Activated CD4-positive, alpha-beta T cell treated with anti-CD3 and anti-CD28 coated beads, Interleukin-2, amount 50 U/mL, for 4 hours (primary cell): ENCODE data around the gene CELF4.

Experiments used
- DNase-seq, 2 experiments: peaks; one replicate each; pipeline ENCODE4 v3.0.0-alpha.2; 2020

Gene CELF4

GRCh38 chr18:37545461-37546271 lies 19.9 kb downstream of the CELF4 start:
- DNase-seq: no peak

- no peak for DNase-seq
Measured at GRCh38 chr18:37544713-37545112, 20.9 kb downstream of the CELF4 start.

- no peak for DNase-seq
Measured at GRCh38 chr18:37544217-37544616, 21.4 kb downstream of the CELF4 start.

GRCh38 chr18:37543321-37543720 lies 22.3 kb downstream of the CELF4 start:
- no peak for DNase-seq

GRCh38 chr18:37541517-37541916 lies 24.1 kb downstream of the CELF4 start:
- no peak for DNase-seq

GRCh38 chr18:37540424-37541138 lies 25.0 kb downstream of the CELF4 start:
- DNase-seq: no peak

GRCh38 chr18:37539236-37539635 lies 26.4 kb downstream of the CELF4 start:
- DNase-seq: no peak

- no peak for DNase-seq
Measured at GRCh38 chr18:37538526-37539205, 26.9 kb downstream of the CELF4 start.

- no peak for DNase-seq
Measured at GRCh38 chr18:37537868-37538525, 27.6 kb downstream of the CELF4 start.

- no peak for DNase-seq
Measured at GRCh38 chr18:37536656-37537055, 28.9 kb downstream of the CELF4 start.

- no peak for DNase-seq
Measured at GRCh38 chr18:37535968-37536367, 29.6 kb downstream of the CELF4 start.

- DNase-seq: no peak
Measured at GRCh38 chr18:37534627-37535026, 31.0 kb downstream of the CELF4 start.

- no peak for DNase-seq
Measured at GRCh38 chr18:37533647-37534584, 31.7 kb downstream of the CELF4 start.

- DNase-seq: no peak
Measured at GRCh38 chr18:37532917-37533316, 32.7 kb downstream of the CELF4 start.

- DNase-seq: no peak
Measured at GRCh38 chr18:37529863-37530262, 35.7 kb downstream of the CELF4 start.

GRCh38 chr18:37529296-37529695 lies 36.3 kb downstream of the CELF4 start:
- DNase-seq: no peak

GRCh38 chr18:37527395-37527794 lies 38.2 kb downstream of the CELF4 start:
- no peak for DNase-seq

- no peak for DNase-seq
Measured at GRCh38 chr18:37525262-37525585, 40.4 kb downstream of the CELF4 start.

GRCh38 chr18:37524498-37525261 lies 40.9 kb downstream of the CELF4 start:
- DNase-seq: no peak

GRCh38 chr18:37524139-37524497 lies 41.5 kb downstream of the CELF4 start:
- DNase-seq: no peak
